AG04450 (cell line): ENCODE data around the gene SLC12A8. TPM values are rescaled to one million over a fixed set of nuclear protein-coding genes. Genes with fewer than 3 reads are reported as not detected.

Experiments
- CTCF ChIA-PET: fragments of 300-600, 350-600 bp; formaldehyde crosslinking; extraction: SDS; loops from one replicate; lab custom pipeline; 2022; ENCODE audit warnings: antibody characterized with exemption, inconsistent platforms; lab: Charles Lee
- POLR2A ChIA-PET: fragments of 350-600 bp; formaldehyde crosslinking; extraction: SDS; loops from one replicate; lab custom pipeline; 2021; ENCODE audit warnings: antibody characterized with exemption, inconsistent platforms; lab: Yijun Ruan, JAX
- DNase-seq: peaks from one replicate; pipeline ENCODE4 v3.0.0-alpha.2; 2011; ENCODE audit warnings: low read depth, low spot score
- H3K27ac ChIP-seq: one replicate; pipeline ENCODE4 v1.5.1; 2012; ENCODE audit warnings: low read depth, low read length, control low read depth
- H3K27me3 ChIP-seq: one replicate; pipeline ENCODE4 v1.6.0; 2012; ENCODE audit warnings: low read length; ENCODE audit not compliant: control insufficient read depth, insufficient read depth
- H3K4me3 ChIP-seq: 2 replicates; pipeline ENCODE4 v1.5.1; 2011; ENCODE audit warnings: mild to moderate bottlenecking, low read depth, low read length, control low read depth
- H3K9me3 ChIP-seq: 2 replicates; pipeline ENCODE4 v1.5.1; 2012; ENCODE audit warnings: low read length; ENCODE audit not compliant: control insufficient read depth, insufficient read depth
- CTCF ChIP-seq: IDR thresholded peaks from 2 replicates; pipeline ENCODE4 v1.5.1; 2011; ENCODE audit warnings: low read depth, low read length, control low read depth, inconsistent platforms
- polyA plus RNA-seq: library from polyadenylated mRNA; depleted of rRNA; stranded (reverse); fragments of >200 nt; gene quantifications from 2 replicates; pipeline ENCODE4 v1.2.3, GENCODE V29; 2011

Gene SLC12A8
- polyA plus RNA-seq, 1 experiment, result 15.3 TPM

GRCh38 chr3:125220183-125220582, 7.6 kb upstream of the SLC12A8 start:
- ChIA-PET CTCF (no interaction called here), POLR2A (no interaction called here)
- no peak for DNase-seq

GRCh38 chr3:125219261-125219701, 6.7 kb upstream of the SLC12A8 start:
- no peaks in the 10 kb centered on the region for H3K9me3 ChIP-seq
- H3K27ac ChIP-seq, result no peak overlapping the region
- no peaks in the 10 kb centered on the region for H3K27me3 ChIP-seq
- DNase-seq, result no peak
- ChIA-PET POLR2A (no interaction called here), CTCF (no interaction called here)
- TF ChIP-seq CTCF, result no peak
- no peak overlapping the region for H3K4me3 ChIP-seq

More at GRCh38 chr3:125220183-125220582, 7.6 kb upstream of the SLC12A8 start:
- Histone ChIP-seq H3K27me3 (no peaks in the 10 kb centered on the region), H3K4me3 (no peak overlapping the region), H3K9me3 (no peaks in the 10 kb centered on the region), H3K27ac (no peak overlapping the region)
- TF ChIP-seq CTCF, result no peak

GRCh38 chr3:125214738-125215137, 2.2 kb upstream of the SLC12A8 start:
- Histone ChIP-seq H3K9me3 (no peaks in the 10 kb centered on the region; the same call in 1 of the 2 replicates), H3K27ac (no peak overlapping the region), H3K27me3 (peaks cover 20% of the 10 kb centered on the region), H3K4me3 (no peak overlapping the region)
- no peak for TF ChIP-seq CTCF
- no peak for DNase-seq
- POLR2A ChIA-PET, result interaction anchor here (0.8 kb wide), 1 partner anchor 252 kb away, joined by 4 read pairs; no protein-coding TSS in a partner anchor
- CTCF ChIA-PET, result interaction anchor here (0.9 kb wide), 1 partner anchor 10 kb away, joined by 4 read pairs; no protein-coding TSS in a partner anchor

- no peak for DNase-seq
- H3K27ac ChIP-seq, result no peak overlapping the region
- CTCF ChIA-PET, result interaction anchor here (0.9 kb wide), 1 partner anchor 10 kb away, joined by 4 read pairs; no protein-coding TSS in a partner anchor
- H3K4me3 ChIP-seq, result no peak overlapping the region
- no peak for TF ChIP-seq CTCF
- POLR2A ChIA-PET, result interaction anchor here (0.8 kb wide), 1 partner anchor 252 kb away, joined by 4 read pairs; no protein-coding TSS in a partner anchor
- H3K27me3 ChIP-seq, result peaks cover 20% of the 10 kb centered on the region
- H3K9me3 ChIP-seq, result no peaks in the 10 kb centered on the region; the same call in 1 of the 2 replicates
Observed at GRCh38 chr3:125213946-125214542, 1.5 kb upstream of the SLC12A8 start.

GRCh38 chr3:125213364-125213755, 812 bp upstream of the SLC12A8 start:
- no peak for TF ChIP-seq CTCF
- H3K9me3 ChIP-seq, result no peaks in the 10 kb centered on the region; the same call in 1 of the 2 replicates
- POLR2A ChIA-PET, result no interaction called here
- peaks cover 20% of the 10 kb centered on the region for H3K27me3 ChIP-seq
- no peak for DNase-seq
- CTCF ChIA-PET, result no interaction called here
- no peak overlapping the region for H3K4me3 ChIP-seq
- no peak overlapping the region for H3K27ac ChIP-seq
